NCI-H774 (cell line): Measurements from ENCODE around the gene TBC1D2.
A peak's percentile ranks its signal among the peaks of the same experiment; 100 is the strongest.
"Not testable (repeated sequence)": the region's sequence is repeated elsewhere in the genome, so short reads cannot be mapped to it uniquely, and the experiment has no call there.

ENCODE experiments used
- DNase-seq: peaks from one replicate; lab custom pipeline; 2025; lab: John Stamatoyannopoulos, UW

Gene TBC1D2, protein sequence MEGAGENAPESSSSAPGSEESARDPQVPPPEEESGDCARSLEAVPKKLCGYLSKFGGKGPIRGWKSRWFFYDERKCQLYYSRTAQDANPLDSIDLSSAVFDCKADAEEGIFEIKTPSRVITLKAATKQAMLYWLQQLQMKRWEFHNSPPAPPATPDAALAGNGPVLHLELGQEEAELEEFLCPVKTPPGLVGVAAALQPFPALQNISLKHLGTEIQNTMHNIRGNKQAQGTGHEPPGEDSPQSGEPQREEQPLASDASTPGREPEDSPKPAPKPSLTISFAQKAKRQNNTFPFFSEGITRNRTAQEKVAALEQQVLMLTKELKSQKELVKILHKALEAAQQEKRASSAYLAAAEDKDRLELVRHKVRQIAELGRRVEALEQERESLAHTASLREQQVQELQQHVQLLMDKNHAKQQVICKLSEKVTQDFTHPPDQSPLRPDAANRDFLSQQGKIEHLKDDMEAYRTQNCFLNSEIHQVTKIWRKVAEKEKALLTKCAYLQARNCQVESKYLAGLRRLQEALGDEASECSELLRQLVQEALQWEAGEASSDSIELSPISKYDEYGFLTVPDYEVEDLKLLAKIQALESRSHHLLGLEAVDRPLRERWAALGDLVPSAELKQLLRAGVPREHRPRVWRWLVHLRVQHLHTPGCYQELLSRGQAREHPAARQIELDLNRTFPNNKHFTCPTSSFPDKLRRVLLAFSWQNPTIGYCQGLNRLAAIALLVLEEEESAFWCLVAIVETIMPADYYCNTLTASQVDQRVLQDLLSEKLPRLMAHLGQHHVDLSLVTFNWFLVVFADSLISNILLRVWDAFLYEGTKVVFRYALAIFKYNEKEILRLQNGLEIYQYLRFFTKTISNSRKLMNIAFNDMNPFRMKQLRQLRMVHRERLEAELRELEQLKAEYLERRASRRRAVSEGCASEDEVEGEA

DNA sequence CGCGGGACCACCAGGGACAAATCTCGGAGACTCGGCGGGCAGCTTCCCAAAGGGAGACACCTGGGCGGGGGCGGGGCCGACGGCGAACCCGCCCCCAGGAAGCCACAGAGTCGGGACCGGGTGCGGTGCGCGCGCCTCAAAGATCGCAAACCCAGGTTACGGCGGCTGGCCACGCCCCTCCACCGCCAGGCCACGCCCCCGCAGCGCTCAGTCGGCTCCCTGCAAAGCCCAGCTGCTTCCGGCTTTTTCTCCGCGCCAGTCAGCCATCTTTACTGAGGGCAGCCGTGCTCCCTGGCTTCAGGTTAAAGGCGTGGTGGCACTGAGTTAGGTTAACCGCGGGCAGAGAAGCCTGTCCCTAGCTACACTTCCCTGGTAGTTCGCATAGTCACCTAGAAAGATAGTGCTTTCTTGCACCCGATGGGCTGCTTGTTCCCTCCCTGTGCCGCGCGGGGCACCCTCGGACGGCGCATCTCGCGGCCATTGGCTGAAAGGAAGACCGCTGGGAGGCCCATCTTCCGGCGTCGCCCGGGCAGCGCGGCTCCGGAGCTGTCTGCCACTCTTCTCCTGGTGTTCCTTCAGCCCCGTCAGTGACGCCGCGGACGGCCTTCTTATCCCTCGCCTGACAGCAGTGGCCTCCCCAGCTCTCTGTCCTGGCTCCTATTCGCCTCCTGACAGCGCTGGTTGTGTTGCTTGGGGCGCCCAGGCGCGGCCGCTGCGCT is at the start of gene TBC1D2:
Gene TBC1D2, minus strand, starts transcription at position 72 of the 719 bp plus-strand sequence. CDS start 108 bp downstream, outside the sequence.
- peak; percentile 90 for DNase-seq

DNA sequence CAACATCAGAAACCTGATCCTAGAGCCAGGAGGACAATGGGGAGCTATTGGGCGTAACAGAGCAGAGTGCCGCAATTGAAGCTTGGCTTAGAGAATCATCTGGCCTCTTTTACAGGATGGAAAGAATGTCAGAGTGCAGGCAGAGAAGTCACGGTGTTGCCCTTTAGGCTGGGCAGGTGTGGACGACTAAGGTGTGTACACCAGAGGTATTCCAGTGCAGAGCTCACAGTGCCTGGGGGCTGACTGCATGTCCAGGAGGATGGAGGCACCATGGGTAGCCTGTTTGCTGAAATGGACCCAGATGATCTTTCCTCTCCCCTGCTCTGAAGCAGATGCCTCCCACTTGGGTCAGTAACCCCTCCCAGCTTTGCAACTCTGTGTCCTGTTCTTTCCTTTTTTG is 48.9 kb upstream of the TBC1D2 start:
- no peak for DNase-seq

DNA sequence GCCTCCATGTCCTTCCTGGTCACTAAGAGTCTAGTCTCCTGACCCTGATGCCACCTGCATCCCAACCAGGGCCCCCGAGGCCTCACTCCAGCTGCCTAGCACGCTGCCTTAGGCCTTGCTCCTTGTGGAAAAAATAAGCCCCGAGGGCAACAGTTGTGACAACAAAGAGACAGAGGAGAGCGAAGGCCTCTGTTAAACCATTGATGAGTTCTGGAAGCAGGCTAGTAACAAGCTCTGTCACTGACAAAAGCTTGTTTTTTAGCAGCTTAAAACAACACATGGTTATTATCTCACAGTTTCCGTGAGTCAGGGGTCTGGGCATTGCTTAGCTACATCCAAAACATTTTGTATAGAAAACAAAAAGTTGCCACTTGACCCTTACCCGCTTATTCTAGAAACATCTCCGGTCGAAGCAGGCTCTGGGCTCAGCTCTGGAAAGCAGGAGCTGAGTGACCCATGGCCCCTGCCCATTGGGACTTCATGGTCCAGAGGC is 48.2 kb upstream of the TBC1D2 start:
- no peak for DNase-seq

DNA sequence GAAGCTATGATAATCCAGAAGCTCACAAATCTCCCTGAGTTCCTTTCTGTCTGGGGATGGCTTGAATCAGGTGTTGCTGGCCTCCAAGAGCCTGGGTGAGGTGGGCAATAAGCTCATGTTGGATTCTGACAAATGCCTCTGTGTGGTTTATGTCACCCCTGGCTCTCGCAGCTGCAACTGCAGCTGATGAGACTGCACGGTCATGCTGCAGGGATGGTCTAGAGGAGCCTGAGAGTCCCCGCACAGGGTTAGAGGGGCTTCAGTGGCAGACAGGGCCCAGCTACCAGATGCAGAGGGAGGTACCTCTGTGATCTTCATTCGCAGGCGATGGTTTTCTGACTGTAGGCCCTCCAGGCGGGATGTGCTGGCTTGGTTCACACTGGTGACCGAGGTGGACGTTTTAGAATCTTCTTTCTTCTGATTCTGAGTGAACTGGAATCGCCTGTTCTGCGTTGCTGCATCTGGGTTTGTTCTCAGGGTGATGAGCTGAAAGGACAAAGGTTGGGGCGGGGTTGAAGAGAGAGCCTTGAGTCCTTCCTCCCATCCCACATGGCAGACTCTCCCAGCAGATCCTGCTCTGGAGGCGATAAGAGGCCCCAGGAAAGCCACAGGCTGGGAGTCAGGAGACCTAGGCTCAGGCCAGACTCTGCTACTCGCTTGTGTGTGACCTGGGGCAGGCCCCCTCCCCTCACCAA is 47.6 kb upstream of the TBC1D2 start:
- no peak for DNase-seq

DNA sequence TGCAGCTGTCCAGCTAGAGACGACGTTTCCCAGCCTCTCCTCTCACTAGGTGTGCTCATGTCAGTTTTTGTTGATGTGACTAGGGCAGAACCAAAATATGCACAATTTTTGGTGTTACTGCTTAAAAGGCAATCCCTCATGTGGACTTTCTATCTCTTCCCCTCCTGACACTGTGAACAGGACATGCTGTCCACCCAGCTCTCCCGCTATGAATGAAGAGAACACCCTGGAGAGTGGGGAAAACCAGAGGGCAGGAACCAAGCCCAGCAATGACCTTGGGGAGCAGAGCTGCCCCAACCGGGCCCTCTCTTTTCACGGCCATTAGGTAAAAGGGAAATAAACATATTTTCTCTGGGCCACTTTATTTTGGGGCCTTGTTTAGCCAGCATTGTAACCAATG is 46.7 kb upstream of the TBC1D2 start:
- no peak for DNase-seq

DNA sequence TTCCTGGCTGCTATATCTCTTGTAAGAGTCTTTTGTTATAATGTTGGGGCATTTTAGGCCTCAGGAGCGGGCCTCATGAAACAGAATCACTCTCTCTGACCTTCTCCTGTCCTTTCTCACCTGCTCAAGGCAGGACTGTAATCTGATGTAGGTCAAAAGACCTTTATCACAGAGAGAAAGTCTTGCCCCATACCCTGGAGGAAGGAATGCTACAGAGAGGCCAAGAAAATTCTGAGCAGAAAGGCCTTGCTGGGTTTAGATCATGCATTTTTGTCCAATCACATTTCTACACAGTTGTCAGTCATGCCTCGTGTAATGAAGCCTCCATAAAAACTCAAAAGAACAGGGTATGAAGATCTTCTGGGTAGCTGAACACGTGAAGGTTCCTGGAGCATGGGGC is 45.2 kb upstream of the TBC1D2 start:
- DNase-seq = no peak

DNA sequence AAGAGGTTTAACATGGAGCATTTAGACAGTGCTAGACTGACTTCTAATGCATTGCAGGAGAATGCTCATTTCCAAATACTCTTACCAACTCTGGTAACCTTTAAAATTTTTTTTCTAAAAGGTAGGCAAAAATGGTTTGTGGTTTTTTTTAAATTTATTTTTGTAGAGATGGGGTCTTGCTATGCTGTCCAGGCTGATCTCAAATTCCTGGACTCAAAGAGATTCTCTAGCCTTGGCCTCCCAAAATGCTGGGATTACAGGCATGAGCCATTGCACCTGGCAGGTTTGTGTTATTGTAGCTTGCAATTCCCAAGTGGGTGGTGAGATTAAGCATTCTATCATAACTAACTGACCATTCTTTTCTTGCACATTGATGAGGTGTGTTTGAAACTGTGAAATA is 43.0 kb upstream of the TBC1D2 start:
- DNase-seq = no peak

DNA sequence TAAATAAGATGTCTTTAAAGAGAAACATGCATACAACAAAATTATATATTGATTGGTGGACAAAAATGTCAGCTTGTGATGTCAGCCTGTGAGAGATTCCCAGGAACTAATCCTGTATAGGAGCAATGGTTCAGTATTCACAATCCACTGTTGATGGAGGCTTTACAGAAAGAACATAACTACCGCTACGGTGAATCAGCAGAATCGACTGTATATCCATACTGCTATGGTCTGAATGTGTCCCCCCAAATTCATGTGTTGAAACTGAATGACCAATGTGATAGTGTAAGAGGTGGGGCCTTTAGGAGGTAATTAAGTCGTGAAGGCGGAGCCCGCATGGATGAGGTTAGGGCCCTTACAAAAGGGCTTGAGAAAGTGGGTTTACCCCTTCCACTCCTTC is 40.4 kb upstream of the TBC1D2 start:
- DNase-seq = no peak

DNA sequence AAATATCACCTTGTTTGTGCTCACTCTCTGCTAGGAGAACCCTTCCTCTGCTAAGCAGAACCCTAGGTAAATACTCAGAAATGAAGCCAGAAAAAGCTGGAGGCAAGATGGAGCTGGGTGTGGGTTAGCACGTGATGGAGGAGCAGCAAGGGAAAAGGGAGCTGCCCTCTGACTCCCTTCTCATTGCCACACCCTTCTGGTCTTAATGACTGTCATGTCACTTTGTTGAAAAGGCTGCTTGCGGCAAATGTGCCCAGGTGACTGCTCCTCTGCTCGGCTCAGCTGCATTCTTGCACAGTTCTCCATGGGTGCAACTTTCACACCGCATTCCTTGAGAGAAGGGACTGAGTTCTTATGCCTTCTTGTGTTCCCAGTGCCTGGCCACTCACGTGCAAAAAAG is 36.4 kb upstream of the TBC1D2 start:
- no peak for DNase-seq

DNA sequence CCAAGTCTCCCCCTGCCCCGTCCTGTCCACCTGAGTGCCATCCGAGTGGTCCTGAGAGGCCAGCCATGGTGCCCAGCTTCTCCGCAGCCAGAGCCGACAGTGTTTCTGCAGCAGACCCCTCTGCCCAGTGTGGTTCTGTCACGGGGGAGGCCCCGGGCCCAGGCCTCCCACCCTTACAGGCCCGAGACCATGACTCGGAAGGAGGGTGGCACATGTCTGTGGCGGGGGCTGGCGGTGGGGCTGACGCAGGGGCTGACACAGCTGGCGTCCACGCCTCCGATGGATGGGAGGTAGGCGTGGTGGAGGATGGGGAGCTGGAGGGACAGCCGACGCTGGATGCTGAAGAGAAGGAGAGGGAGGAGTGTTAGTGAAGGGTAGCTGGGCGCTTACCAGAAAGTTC is 35.0 kb upstream of the TBC1D2 start:
- no peak for DNase-seq

DNA sequence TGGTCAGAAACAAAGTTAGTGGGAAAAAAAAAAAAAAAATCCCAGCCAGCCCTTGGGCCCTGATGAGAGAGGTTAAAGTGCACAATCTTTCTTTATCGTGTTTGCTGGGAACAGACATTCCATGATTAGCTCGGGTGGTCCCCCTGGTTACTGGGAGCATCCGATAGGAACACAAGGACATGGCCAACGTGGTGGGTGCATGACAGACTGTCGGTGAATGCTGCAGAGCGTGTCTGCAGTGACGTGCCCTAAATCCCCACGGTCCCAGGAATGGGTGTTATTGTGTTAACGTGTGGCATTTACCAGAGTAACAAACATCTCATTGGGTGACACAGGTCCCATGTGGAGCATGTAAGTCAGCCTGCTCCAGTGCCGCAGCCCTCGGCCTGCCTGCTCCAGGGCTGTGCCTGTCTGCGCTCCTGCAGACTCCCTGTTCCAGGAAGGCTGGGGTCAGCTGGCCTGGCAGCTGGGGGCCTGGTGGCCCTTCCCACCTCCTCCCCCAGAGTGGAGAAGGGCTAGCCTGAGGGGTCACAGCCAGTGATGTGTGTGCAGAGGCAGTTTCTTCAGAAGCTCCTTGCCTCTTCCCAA is 34.3 kb upstream of the TBC1D2 start:
- no peak for DNase-seq

DNA sequence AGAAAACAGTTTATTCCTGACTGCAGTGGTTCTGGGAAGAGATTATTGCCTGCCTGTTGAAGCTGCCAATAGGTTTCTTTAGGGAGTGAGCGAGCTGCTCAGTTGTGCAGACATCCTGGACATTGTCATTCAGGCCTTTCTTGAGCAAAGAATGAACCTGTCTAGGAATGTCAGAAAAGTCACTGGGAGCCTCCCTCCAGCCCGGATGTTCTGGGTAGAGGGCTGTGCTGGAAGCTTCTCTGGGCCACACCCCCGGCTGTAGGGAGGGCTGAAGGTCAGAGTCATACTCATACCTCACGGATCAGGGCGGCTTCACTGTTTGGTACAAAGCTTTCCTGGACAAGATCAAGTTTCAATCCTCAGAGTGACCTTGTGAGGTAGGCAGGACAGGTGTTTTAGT is 33.4 kb upstream of the TBC1D2 start:
- no peak for DNase-seq

DNA sequence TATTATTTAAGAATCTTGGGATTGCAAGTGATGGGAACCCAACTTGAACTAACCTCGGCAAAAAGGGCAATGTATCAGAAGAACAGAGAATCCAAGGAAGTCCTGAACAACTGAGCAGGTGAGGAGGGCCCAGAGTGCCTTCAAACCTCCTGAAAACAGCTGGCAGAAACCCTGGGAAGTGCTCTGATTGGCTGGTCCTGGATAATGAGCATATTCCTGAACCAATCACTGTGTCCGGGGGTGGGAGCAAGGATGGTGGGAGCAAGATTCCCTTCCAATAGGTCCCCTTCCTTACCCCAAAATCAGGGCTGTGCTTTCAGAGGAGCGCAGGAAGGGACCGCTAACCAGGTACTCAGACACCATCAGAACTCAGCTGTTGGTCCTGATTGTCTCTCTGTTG is 31.9 kb upstream of the TBC1D2 start:
- no peak for DNase-seq

DNA sequence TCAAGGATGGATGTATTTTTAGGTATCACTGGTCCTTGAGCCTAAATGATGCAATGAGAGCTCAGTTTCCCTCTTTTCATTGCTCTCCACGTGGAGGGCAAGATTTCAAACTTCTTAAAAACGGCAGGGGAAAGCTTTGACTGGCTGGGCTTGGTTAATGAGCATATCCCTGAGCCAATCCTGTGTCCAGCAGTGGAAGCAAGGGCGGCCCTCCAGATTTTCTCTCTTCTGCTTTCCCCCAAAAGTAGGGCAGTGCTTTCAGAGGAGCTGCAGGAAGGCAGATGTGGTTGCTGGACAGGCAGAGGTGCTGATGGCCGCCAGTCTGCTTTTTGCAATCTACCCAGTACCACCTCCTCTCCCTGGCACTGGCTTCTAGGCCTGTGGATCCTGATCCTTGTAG is 30.0 kb upstream of the TBC1D2 start:
- DNase-seq = no peak

DNA sequence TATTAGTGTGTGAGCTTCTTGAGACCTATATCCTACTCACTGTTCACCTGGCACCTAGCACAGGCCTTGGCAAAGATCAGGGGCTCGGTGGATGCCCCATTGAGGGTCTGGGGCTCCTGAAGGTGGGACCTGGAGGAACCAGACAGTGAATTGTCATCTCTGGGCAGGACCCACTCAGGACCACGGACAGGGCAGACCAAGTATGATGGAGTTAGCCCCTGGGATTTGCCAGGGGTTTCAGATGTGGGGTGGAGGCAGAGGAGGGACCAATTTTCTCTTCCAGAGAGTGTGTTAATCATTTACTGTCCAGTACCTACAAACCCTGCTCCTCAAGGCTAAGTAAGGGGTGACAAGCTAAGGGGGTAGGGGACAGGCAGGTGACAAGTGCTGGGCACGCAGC is 29.3 kb upstream of the TBC1D2 start:
- DNase-seq = no peak

DNA sequence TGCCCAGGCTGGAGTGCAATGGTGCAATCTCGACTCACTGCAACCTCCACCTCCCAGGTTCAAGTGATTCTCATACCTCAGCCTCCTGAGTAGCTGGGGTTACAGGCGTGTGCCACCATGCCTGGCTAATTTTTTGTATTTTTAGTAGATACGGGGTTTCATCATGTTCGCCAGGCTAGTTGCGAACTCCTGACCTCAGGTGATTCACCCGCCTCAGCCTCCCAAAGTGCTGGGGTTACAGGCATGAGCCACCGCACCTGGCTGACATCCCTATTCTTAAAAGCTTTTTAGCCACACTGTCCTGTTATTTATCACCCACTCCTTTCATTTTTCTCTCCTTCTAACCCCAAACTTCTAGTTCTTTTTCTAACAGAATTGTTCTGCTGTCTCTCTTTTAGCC is 27.7 kb upstream of the TBC1D2 start:
- DNase-seq = not testable (repeated sequence)

DNA sequence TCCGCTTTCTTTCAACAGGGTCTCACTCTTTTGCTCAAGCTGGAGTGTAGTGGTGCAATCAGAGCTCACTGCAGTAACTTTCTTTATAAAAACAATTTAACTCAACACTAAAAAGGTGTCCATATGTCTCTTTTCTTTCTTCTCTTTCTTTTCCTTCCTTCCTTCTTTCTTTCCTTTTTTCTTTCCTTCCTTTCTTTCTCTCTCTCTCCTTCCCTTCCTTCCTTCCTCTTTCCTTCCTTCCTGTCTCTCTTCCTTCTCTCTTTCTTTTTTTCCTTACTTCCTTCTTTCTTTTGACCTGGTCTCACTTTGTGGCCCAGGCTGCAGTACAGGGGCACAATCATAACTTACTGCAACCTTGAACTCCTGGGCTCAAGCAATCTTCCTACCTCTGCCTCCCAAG is 25.8 kb upstream of the TBC1D2 start:
- no peak for DNase-seq

DNA sequence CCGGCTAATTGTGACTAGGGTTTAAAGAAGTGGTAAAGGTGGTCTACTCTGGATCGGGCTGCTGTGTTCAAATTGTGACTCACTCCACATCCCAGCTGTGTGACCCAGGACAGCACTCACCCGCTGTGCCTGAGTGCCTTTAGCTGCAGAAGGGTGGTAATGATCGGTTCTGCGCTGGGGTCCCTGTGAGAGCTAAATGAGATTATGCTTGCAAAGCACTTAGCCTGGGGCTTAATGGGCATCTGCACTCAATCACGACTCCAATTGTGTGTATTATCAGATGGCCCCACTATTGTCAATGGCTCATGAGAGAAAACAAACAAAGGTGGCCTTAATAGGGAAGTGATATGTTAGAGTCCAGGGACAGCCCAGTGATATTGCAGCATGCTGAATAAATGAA is 25.1 kb upstream of the TBC1D2 start:
- DNase-seq = peak; percentile 59

DNA sequence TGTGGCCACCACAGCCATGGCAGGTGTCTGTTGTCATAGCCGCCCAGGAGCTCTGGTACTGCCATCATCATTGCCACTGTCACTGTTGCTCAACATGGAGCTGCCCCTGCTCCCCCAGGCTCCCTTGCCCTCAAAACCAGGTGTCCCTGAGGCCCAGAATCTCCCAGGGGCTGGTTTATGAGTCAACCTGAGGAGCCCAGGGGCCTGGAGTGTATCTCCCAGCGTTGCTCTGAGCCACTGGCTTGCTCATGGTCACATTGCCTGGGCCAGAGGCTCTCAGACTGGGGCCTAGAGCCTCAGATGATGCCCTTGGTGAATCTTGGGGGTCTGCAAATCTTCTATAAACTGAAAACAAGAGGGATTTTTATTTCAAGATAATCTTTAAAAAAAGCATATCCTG is 24.7 kb upstream of the TBC1D2 start:
- no peak for DNase-seq

DNA sequence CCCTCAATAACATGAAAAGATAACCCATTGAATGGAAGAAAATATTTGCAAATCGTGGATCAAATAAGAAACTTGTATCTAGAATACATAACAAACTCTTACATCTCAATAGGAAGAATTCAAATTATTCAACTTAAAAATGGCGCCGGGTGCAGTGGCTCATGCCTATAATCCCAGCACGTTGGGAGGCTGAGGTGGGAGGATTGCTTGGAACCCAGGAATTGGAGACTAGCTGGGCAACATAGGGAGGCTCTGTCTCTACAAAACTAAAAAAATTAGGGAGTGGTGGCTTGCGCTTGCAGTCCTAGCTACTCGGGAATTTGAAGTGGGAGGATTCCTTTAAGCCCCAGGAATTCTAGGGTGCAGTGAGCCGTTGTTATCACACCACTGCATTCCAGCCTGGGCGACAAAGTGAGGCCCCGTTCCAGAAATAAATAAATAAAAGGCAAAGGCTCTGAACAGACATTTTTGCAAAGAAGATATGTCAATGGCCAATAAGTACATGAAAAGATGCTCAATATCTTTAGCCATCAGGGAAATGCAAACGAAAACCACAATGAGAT is 21.5 kb upstream of the TBC1D2 start:
- DNase-seq = no peak

DNA sequence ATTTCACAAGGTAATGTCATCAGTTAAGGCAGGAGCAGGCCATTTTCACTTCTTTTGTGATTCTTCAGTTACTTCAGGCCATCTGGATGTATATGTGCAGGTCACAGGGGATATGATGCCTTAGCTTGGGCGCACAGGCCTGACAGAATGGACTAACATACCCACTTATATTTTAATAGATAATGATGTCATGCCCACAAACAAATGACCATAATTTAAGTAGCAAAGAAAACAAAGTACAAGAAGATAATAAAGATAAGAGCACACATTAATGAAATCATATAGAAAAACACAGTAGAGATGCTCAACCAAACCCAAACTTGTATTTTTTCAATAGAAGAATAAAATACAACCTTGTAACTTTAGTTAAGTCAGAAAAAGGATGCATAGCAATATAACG is 19.7 kb upstream of the TBC1D2 start:
- no peak for DNase-seq
